Raji (cell line): Measurements from ENCODE around the gene SH3PXD2B.

Source experiments
- POLR2A ChIP-seq: IDR thresholded peaks from 2 replicates; pipeline ENCODE4 v1.6.1; 2011; ENCODE audit warnings: low read depth, low read length, control low read depth; ENCODE audit not compliant: insufficient read depth

Gene SH3PXD2B

GRCh38 chr5:172424111-172424490, 30.2 kb downstream of the SH3PXD2B start:
- no peak for TF ChIP-seq POLR2A

GRCh38 chr5:172423379-172424110, 30.8 kb downstream of the SH3PXD2B start:
- no peak for TF ChIP-seq POLR2A

- TF ChIP-seq POLR2A: no peak
Measured at GRCh38 chr5:172422255-172422654, 32.1 kb downstream of the SH3PXD2B start.

- no peak for TF ChIP-seq POLR2A
Measured at GRCh38 chr5:172421020-172421419, 33.3 kb downstream of the SH3PXD2B start.

- peak; percentile 51; the same call in 1 of the 2 replicates for TF ChIP-seq POLR2A
Measured at GRCh38 chr5:172420235-172420939, 33.9 kb downstream of the SH3PXD2B start.

- no peak for TF ChIP-seq POLR2A
Measured at GRCh38 chr5:172418862-172419814, 35.2 kb downstream of the SH3PXD2B start.

GRCh38 chr5:172417983-172418630, 36.2 kb downstream of the SH3PXD2B start:
- TF ChIP-seq POLR2A: no peak

GRCh38 chr5:172417130-172417841, 37.0 kb downstream of the SH3PXD2B start:
- TF ChIP-seq POLR2A: no peak

- TF ChIP-seq POLR2A: no peak
Measured at GRCh38 chr5:172415362-172416275, 38.7 kb downstream of the SH3PXD2B start.

- no peak for TF ChIP-seq POLR2A
Measured at GRCh38 chr5:172414531-172415361, 39.6 kb downstream of the SH3PXD2B start.

- TF ChIP-seq POLR2A: no peak
Measured at GRCh38 chr5:172413601-172414171, 40.6 kb downstream of the SH3PXD2B start.

- TF ChIP-seq POLR2A: no peak
Measured at GRCh38 chr5:172412724-172413286, 41.5 kb downstream of the SH3PXD2B start.
